HFF-Myc (cell line): ENCODE results near the gene ANTXR2.

Source experiments
- DNase-seq: peaks from one replicate; pipeline ENCODE4 v3.0.0-alpha.2; 2011; ENCODE audit warnings: low read depth; ENCODE audit errors: extremely low read depth
- H3K4me3 ChIP-seq: replicated peaks from 2 replicates; pipeline ENCODE4 v1.5.1; 2011; ENCODE audit warnings: low read depth, mild to moderate bottlenecking, control low read depth, low read length
- CTCF ChIP-seq: IDR thresholded peaks from 2 replicates; pipeline ENCODE4 v1.5.1; 2012; ENCODE audit warnings: mild to moderate bottlenecking, low read depth, low read length, control low read depth; ENCODE audit errors: missing control alignments

ANTXR2 gene

GRCh38 chr4:80082693-80083092, 9.7 kb upstream of the ANTXR2 start:
- no peak for DNase-seq
- TF ChIP-seq CTCF: no peak
- no peak overlapping the region for H3K4me3 ChIP-seq

- no peak for DNase-seq
- TF ChIP-seq CTCF: no peak
- H3K4me3 ChIP-seq: no peak overlapping the region
Observed at GRCh38 chr4:80081566-80081965, 8.5 kb upstream of the ANTXR2 start.

GRCh38 chr4:80079255-80079923, 6.4 kb upstream of the ANTXR2 start:
- H3K4me3 ChIP-seq: no peak overlapping the region
- DNase-seq: no peak
- no peak for TF ChIP-seq CTCF

- no peak for DNase-seq
- no peak for TF ChIP-seq CTCF
- no peak overlapping the region for H3K4me3 ChIP-seq
Observed at GRCh38 chr4:80078346-80079092, 5.5 kb upstream of the ANTXR2 start.

GRCh38 chr4:80077639-80078038, 4.6 kb upstream of the ANTXR2 start:
- H3K4me3 ChIP-seq: no peak overlapping the region
- no peak for TF ChIP-seq CTCF
- no peak for DNase-seq

GRCh38 chr4:80076681-80077080, 3.7 kb upstream of the ANTXR2 start:
- DNase-seq: no peak
- no peak overlapping the region for H3K4me3 ChIP-seq
- no peak for TF ChIP-seq CTCF
